ENCODE results near the gene HPGD.

- TF ChIP-seq, protein P1, sequence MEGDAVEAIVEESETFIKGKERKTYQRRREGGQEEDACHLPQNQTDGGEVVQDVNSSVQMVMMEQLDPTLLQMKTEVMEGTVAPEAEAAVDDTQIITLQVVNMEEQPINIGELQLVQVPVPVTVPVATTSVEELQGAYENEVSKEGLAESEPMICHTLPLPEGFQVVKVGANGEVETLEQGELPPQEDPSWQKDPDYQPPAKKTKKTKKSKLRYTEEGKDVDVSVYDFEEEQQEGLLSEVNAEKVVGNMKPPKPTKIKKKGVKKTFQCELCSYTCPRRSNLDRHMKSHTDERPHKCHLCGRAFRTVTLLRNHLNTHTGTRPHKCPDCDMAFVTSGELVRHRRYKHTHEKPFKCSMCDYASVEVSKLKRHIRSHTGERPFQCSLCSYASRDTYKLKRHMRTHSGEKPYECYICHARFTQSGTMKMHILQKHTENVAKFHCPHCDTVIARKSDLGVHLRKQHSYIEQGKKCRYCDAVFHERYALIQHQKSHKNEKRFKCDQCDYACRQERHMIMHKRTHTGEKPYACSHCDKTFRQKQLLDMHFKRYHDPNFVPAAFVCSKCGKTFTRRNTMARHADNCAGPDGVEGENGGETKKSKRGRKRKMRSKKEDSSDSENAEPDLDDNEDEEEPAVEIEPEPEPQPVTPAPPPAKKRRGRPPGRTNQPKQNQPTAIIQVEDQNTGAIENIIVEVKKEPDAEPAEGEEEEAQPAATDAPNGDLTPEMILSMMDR (conservative IDR thresholded peaks at IDR 0.05; ENCODE audit: low read depth, low read length), result no peak
- TF ChIP-seq RAD21 (IDR thresholded peaks at IDR 0.05; ENCODE audit: low read length), result no peak
- no peak for TF ChIP-seq CEBPB (IDR thresholded peaks at IDR 0.05; ENCODE audit: low read depth, low read length)
- no peak for TF ChIP-seq MAFK (IDR thresholded peaks at IDR 0.05; ENCODE audit: low read depth, low read length)
- no peak for TF ChIP-seq POLR2A (IDR thresholded peaks at IDR 0.05; ENCODE audit: low read depth, low read length)
- TF ChIP-seq SMC3 (IDR thresholded peaks at IDR 0.05; ENCODE audit: low read depth, low read length), result no peak
- TF ChIP-seq, protein P2, sequence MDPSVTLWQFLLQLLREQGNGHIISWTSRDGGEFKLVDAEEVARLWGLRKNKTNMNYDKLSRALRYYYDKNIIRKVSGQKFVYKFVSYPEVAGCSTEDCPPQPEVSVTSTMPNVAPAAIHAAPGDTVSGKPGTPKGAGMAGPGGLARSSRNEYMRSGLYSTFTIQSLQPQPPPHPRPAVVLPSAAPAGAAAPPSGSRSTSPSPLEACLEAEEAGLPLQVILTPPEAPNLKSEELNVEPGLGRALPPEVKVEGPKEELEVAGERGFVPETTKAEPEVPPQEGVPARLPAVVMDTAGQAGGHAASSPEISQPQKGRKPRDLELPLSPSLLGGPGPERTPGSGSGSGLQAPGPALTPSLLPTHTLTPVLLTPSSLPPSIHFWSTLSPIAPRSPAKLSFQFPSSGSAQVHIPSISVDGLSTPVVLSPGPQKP (IDR thresholded peaks at IDR 0.05; ENCODE audit: borderline replicate concordance, low read depth, low read length), result no peak
- TF ChIP-seq RCOR1 (IDR thresholded peaks at IDR 0.05; ENCODE audit: insufficient replicate concordance, low read length), result no peak
- TF ChIP-seq MXI1 (IDR thresholded peaks at IDR 0.05; ENCODE audit: borderline replicate concordance, low read depth, low read length), result no peak
- no peak for TF ChIP-seq BHLHE40 (IDR thresholded peaks at IDR 0.05; ENCODE audit: low read depth, low read length)
- no peak for TF ChIP-seq FOS (IDR thresholded peaks at IDR 0.05; ENCODE audit: low read depth, low read length)
- no peak for TF ChIP-seq RFX5 (IDR thresholded peaks at IDR 0.05; ENCODE audit: low read depth, low read length)
- TF ChIP-seq, protein P3, sequence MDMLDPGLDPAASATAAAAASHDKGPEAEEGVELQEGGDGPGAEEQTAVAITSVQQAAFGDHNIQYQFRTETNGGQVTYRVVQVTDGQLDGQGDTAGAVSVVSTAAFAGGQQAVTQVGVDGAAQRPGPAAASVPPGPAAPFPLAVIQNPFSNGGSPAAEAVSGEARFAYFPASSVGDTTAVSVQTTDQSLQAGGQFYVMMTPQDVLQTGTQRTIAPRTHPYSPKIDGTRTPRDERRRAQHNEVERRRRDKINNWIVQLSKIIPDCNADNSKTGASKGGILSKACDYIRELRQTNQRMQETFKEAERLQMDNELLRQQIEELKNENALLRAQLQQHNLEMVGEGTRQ (IDR thresholded peaks at IDR 0.05; ENCODE audit: low read depth, low read length), result no peak
- no peak for TF ChIP-seq NFE2L2 (IDR thresholded peaks at IDR 0.05; ENCODE audit: low read depth, low read length)
These were observed 64.8 kb downstream of the HPGD start for GRCh38 chr4:174457468-174457867.
